GM18507 (cell line): Measurements from ENCODE around the gene SDK1.
"Not testable (repeated sequence)": the region's sequence is repeated elsewhere in the genome, so short reads cannot be mapped to it uniquely, and the experiment has no call there.

Experiments
- DNase-seq: peaks from one replicate; pipeline ENCODE4 v3.0.0; 2011; ENCODE audit warnings: low read depth; ENCODE audit not compliant: insufficient read length; ENCODE audit errors: extremely low spot score
- FAIRE-seq: peaks from 2 replicates; lab custom pipeline; 2011; peaks lifted over from hg19 to GRCh38; lab: Jason Lieb, UNC

Gene SDK1

GRCh38 chr7:4077980-4078379 lies 776.9 kb downstream of the SDK1 start:
- no peak for FAIRE-seq
- DNase-seq: no peak

- no peak for FAIRE-seq
- no peak for DNase-seq
These were observed 777.5 kb downstream of the SDK1 start for GRCh38 chr7:4078580-4078979.

DNA sequence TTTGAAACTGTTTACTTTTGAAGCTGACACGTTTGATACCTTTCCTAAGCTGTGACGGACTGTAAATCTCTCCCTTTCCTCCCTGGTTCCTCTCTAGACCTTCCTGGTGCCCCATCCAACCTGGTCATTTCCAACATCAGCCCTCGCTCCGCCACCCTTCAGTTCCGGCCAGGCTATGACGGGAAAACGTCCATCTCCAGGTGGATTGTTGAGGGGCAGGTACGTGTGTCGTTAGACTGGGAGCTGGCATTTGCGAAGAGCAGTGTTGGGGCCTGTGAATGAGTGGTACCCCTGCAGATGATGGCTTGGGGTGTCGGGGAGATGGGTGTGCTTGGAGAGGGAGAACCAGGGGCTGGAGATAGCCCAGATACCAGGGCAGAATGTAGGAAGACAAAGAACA lies 778.3 kb downstream of the SDK1 start:
- DNase-seq: no peak
- FAIRE-seq: no peak

DNA sequence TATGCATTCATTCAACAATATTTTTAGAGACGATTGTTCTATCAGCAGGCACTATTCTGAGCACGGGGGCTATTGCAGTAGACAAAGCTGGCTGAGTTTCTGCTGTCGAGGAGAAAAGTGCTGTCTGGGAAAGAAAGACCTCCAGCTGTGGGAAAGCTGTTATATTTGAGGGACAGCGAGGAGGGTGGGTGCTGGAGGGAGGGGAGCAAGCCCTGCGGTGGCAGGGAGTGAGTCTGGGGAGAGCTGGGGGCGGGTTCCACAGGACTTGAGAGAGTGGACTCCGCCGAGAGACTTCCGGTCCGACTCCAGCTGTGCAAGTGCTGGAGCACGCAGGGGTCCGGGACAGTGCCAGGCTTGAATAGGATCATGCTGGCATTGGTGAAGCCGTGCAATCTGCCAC lies 778.9 kb downstream of the SDK1 start:
- DNase-seq (no peak), FAIRE-seq (no peak)

GRCh38 chr7:4080954-4081353 lies 779.9 kb downstream of the SDK1 start:
- FAIRE-seq (no peak), DNase-seq (no peak)

DNA sequence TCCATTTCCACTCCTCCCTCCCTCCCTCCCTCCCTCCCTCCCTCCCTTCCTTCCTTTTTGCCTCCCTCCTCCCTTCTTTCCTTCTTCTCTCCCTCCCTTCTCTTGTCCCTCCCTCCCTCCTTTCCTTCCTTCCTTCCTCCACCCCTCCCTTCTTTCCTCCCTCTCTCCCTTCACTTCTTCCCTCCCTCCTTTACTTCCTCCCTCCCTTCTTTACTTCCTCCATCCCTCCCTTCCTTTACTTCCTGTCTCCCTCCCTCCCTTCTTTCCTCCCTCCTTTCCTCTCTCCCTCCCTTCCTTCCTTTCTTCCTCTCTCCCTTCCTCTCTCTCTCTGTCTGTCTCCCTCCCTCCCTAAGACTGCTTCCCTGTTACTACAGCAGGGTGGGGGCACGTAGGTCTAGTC lies 782.5 kb downstream of the SDK1 start:
- no peak for DNase-seq
- no peak for FAIRE-seq

DNA sequence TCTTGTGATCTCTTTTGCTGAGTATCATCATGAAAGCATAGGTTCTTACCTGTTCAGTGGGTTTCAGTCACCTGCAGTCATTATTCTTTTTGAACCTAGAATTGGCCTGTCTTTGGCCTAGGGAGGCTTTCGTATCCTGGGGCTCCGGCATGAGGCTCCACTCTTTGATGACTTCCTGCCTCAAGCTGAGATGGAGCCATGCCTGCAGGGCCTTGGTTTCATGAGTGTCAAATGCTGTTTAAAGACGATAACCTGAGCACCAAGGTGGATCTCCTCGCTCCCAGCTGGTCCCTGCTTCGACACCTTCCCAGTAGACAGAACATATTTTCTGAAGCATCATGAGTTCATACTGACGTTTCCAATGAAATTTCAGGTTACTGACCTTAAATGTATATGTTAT lies 783.2 kb downstream of the SDK1 start:
- DNase-seq (no peak), FAIRE-seq (no peak)

DNA sequence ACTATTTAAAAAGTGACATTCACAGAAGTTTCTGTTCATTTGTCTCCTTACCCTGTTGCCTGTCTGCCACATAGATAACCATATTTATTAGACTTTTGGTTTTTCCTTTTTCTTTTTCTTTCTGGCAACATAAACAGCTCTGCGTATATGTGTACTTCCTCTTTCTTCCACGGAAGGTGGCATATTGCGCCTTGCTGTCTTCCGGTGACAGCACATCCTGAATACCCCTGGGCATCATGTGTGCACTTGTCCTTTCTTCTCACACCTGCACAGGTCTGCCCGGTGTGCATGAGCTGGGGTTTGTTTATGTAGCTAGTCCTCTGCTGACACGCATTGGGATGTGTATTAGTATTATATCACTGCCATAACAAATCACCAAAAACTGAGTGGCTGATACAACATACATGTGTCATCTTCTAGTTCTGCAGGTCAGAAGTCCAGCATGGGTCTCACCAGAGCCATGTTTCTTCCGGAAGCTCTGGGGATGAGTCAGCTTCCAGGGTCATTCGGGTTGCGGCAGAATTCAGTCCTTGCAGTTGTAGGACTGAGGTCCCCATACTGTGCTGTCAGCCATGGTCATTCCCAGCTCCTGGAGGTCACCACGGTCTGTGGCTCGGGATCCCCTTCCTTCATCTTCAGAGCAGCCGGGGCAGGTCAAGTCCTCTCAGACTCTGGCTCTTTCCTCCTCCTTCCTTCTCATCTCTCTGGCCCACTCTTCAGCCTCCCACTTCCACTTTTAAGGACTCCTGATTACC lies 785.1 kb downstream of the SDK1 start:
- DNase-seq: no peak
- no peak for FAIRE-seq

GRCh38 chr7:4086723-4087122 lies 785.7 kb downstream of the SDK1 start:
- FAIRE-seq: no peak
- no peak for DNase-seq

GRCh38 chr7:4091767-4092166 lies 790.7 kb downstream of the SDK1 start:
- no peak for FAIRE-seq
- DNase-seq: no peak

DNA sequence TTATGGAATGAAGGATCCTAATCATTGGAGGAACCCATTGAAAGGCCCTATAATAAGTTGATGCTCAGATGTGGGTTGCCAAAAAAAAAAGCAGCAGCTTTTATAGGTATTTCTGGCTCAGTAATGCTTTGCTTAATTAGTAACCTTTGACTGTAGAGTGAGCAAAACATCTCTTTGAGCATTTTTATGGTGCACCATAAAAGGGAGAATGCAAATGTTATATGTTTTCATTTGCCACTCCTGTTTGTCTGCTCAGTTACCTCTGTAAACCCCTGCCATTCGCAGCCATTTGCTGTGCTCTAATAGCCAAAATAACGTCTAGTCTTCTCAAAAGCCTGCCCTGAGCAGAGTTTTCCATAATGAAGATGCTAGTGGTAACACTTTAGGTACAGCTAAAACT lies 792.0 kb downstream of the SDK1 start:
- FAIRE-seq (no peak), DNase-seq (no peak)

- FAIRE-seq (no peak), DNase-seq (no peak)
These were observed 792.4 kb downstream of the SDK1 start for GRCh38 chr7:4093483-4093882.

DNA sequence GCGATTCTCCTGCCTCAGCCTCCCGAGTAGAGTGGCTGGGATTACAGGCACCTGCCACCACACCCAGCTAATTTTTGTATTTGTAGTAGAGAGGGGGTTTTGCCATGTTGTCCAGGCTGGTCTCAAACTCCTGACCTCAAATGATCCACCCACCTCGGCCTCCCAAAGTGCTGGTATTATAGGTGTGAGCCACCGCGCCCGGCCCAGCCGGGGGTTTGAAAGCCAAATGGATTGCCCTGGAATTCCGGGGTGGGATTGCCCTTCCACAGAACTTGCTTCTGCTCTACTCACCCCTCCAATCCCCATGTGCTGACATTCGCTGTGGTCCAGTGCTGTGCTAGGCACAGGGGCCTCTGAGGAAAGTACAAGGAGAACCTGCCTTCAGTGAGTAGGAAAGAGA lies 793.1 kb downstream of the SDK1 start:
- not testable (repeated sequence) for DNase-seq, FAIRE-seq

GRCh38 chr7:4097001-4097609 lies 796.1 kb downstream of the SDK1 start:
- DNase-seq: no peak
- FAIRE-seq: no peak

- FAIRE-seq: no peak
- DNase-seq: no peak
These were observed 797.1 kb downstream of the SDK1 start for GRCh38 chr7:4098169-4098568.

DNA sequence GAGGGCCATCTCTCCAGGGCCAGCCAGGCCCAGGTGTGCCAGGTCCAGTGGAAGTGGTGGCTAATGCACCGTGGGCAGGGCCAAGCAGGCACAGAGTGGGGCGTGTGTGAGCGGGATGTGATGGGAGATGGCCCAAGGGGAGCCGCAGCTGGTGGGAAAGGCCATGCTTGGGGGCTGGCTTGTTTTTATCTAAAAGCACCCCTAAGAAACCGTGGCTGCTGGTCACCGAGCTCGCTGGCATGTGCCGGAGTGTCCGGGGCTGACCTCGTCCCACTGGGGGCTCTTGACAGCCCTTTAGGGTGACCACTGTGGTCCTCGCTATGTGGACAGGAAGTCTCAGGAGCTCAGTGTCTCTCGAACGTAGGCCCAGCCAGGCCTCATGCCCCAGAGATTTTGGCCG lies 798.6 kb downstream of the SDK1 start:
- FAIRE-seq: no peak
- DNase-seq: no peak

DNA sequence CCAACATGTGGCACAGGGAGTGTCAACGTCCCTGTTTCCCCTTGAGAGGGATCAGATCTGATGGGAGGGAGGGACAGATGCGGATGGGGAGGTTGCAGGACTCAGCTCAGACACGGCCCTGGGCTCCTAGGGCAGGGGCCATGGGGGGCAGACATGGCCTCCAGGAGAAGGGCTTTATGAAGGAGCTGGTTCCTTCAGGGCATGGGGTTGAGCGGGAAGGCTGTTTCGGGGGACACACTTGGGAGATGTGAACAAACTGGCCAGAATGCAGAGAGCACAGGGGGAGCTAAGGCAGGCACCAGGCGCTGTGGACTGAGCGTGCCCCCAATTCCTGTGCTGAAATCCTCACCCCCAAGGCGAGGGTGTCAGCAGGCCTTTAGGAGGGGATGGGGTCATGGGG lies 799.1 kb downstream of the SDK1 start:
- FAIRE-seq: no peak
- DNase-seq: no peak

DNA sequence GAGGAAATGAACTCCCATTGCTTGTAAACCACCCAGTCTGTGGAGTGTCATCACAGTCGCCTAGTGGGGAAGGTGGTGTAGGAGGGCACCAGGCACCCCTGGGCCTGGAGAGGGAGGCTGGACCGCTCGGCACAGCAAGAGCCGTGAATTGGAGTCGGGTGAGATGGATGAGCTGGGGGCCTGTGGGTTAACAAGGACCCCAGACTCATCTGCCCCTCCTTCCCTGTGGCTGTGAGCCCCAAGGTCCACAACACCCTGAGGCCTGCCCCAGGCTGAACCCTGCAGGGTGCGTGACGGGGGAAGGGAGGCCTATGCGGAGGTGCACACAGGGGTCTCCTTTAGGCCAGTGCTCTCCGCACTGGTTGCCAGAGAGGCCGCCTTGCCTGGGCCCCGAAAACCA lies 799.6 kb downstream of the SDK1 start:
- no peak for FAIRE-seq

DNA sequence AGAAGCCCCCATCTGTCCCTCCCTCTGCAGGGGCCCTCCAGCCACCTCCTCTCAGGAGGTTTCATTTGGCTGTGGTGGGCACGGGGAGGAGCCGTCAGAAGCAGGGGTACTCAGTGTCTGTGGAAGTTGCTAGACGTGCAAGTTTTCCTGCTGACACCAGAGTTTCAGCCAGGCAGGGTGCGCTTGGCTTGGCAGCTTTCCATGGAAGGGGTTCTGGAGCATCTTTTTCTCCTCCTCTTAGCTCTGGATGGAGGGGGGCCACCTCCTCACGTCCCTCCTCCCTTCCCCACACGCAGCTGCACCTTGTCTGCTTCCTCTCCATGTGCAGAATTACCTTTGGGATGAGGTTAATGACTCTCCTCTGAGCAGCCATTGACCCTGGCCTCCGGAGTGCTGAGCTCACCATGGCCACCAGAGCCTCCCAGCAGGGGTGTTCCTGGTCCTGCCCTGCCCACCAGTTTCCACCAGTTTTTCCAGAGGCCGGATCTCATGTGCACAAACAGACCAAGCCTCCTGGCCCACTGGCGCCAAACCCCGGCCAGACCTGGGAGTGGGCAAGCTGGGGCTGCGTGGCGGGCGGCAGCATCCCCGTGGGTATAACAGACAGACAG lies 801.3 kb downstream of the SDK1 start:
- FAIRE-seq (no peak), DNase-seq (no peak)

More for the DNA sequence above, 799.6 kb downstream of the SDK1 start:
- DNase-seq: no peak

GRCh38 chr7:4103352-4104091 lies 802.5 kb downstream of the SDK1 start:
- FAIRE-seq (no peak), DNase-seq (no peak)
